Measurements from ENCODE around the gene KRT39. TPM values are rescaled to one million over a fixed set of nuclear protein-coding genes. Genes with fewer than 3 reads are reported as not detected.

Gene KRT39
- total and polyA plus RNA-seq, 4 donors: not detected

- Histone ChIP-seq H3K27ac (ENCODE audit: low read depth in 1 of 2, low read length in 2 of 2) (no peak overlapping the region), H3K9ac (ENCODE audit: low read depth in 1 of 2, low read length in 2 of 2) (no peak overlapping the region), H3K36me3 (ENCODE audit: control insufficient read depth in 4 of 4, insufficient read depth in 3 of 4, low read depth in 1 of 4, low read length in 3 of 4) (no peaks in the 10 kb centered on the region), H3K4me3 (ENCODE audit: low read depth in 1 of 3, low read length in 3 of 3) (no peak overlapping the region), H3K9me3 (ENCODE audit: control insufficient read depth in 4 of 4, low read length in 3 of 4) (no peaks in the 10 kb centered on the region), H3K27me3 (ENCODE audit: control insufficient read depth in 4 of 4, insufficient read depth in 4 of 4, low read length in 3 of 4) (no peaks in the 10 kb centered on the region), H3K4me1 (ENCODE audit: control insufficient read depth in 4 of 4, insufficient read depth in 4 of 4, low read length in 3 of 4) (no peaks in the 10 kb centered on the region)
- 79% methylated on average over 12 of the region's 12 CpGs for WGBS
- no peak for DNase-seq (ENCODE audit: low spot score)
- TF ChIP-seq YY1 (IDR thresholded peaks at IDR 0.05): no peak
- no peak for TF ChIP-seq HNF4A (conservative IDR thresholded peaks at IDR 0.05)
- TF ChIP-seq, protein P1, sequence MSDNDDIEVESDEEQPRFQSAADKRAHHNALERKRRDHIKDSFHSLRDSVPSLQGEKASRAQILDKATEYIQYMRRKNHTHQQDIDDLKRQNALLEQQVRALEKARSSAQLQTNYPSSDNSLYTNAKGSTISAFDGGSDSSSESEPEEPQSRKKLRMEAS (IDR thresholded peaks at IDR 0.05): no peak
- TF ChIP-seq RXRA (IDR thresholded peaks at IDR 0.05): no peak
- no peak for TF ChIP-seq TAF1 (conservative IDR thresholded peaks at IDR 0.05)
- no peak for TF ChIP-seq FOXA2 (IDR thresholded peaks at IDR 0.05)
- no peak for TF ChIP-seq FOXA1 (IDR thresholded peaks at IDR 0.05)
- no peak for TF ChIP-seq SP1 (IDR thresholded peaks at IDR 0.05)
- no peak for TF ChIP-seq JUND (IDR thresholded peaks at IDR 0.05)
- TF ChIP-seq ATF3 (IDR thresholded peaks at IDR 0.05): no peak
- TF ChIP-seq, protein P2, sequence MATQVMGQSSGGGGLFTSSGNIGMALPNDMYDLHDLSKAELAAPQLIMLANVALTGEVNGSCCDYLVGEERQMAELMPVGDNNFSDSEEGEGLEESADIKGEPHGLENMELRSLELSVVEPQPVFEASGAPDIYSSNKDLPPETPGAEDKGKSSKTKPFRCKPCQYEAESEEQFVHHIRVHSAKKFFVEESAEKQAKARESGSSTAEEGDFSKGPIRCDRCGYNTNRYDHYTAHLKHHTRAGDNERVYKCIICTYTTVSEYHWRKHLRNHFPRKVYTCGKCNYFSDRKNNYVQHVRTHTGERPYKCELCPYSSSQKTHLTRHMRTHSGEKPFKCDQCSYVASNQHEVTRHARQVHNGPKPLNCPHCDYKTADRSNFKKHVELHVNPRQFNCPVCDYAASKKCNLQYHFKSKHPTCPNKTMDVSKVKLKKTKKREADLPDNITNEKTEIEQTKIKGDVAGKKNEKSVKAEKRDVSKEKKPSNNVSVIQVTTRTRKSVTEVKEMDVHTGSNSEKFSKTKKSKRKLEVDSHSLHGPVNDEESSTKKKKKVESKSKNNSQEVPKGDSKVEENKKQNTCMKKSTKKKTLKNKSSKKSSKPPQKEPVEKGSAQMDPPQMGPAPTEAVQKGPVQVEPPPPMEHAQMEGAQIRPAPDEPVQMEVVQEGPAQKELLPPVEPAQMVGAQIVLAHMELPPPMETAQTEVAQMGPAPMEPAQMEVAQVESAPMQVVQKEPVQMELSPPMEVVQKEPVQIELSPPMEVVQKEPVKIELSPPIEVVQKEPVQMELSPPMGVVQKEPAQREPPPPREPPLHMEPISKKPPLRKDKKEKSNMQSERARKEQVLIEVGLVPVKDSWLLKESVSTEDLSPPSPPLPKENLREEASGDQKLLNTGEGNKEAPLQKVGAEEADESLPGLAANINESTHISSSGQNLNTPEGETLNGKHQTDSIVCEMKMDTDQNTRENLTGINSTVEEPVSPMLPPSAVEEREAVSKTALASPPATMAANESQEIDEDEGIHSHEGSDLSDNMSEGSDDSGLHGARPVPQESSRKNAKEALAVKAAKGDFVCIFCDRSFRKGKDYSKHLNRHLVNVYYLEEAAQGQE (IDR thresholded peaks at IDR 0.05): no peak
- no peak for TF ChIP-seq HNF4G (IDR thresholded peaks at IDR 0.05)
- TF ChIP-seq EGR1 (IDR thresholded peaks at IDR 0.05; ENCODE audit: low read depth in 2 of 2): no peak
- TF ChIP-seq NR2F2 (IDR thresholded peaks at IDR 0.05): no peak
- no peak for TF ChIP-seq CTCF (IDR thresholded peaks at IDR 0.05; ENCODE audit: low read depth, low read length, missing input control)
- TF ChIP-seq, protein P3, sequence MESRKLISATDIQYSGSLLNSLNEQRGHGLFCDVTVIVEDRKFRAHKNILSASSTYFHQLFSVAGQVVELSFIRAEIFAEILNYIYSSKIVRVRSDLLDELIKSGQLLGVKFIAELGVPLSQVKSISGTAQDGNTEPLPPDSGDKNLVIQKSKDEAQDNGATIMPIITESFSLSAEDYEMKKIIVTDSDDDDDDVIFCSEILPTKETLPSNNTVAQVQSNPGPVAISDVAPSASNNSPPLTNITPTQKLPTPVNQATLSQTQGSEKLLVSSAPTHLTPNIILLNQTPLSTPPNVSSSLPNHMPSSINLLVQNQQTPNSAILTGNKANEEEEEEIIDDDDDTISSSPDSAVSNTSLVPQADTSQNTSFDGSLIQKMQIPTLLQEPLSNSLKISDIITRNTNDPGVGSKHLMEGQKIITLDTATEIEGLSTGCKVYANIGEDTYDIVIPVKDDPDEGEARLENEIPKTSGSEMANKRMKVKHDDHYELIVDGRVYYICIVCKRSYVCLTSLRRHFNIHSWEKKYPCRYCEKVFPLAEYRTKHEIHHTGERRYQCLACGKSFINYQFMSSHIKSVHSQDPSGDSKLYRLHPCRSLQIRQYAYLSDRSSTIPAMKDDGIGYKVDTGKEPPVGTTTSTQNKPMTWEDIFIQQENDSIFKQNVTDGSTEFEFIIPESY (IDR thresholded peaks at IDR 0.05): no peak
These were observed 8.4 kb downstream of the KRT39 start for GRCh38 chr17:40958086-40958953.
